NCI-H1417 (cell line): Measurements from ENCODE around the gene CASQ1.

Source experiments
- DNase-seq, 3 experiments: peaks; one replicate each; lab custom pipeline; 2025; lab: John Stamatoyannopoulos, UW

CASQ1 gene

GRCh38 chr1:160168609-160169369, 21.6 kb upstream of the CASQ1 start:
- peak in 1 of 3 experiments; percentile 65 for DNase-seq

GRCh38 chr1:160169553-160170399, 20.6 kb upstream of the CASQ1 start:
- peak; percentile 57 to 98 (median 84) for DNase-seq

DNA sequence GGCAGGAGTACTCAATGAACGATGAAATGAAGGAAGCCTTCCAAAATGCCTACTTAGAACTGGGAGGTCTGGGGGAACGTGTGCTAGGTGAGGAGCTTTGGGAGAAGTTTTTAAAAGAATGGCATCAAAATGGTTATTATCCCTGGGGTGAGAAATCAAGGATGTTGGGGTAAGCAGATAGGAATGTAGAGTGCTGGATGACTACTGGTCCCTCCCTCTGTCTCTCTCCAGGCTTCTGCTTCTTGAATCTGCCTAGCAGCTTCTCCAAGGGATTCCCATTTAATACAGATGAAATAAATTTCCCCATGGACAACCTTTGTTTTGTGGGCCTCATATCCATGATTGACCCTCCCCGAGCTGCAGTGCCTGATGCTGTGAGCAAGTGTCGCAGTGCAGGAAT, 19.0 kb upstream of the CASQ1 start:
- no peak for DNase-seq

GRCh38 chr1:160171980-160172379, 18.4 kb upstream of the CASQ1 start:
- no peak for DNase-seq

GRCh38 chr1:160177231-160177630, 13.1 kb upstream of the CASQ1 start:
- no peak for DNase-seq

DNA sequence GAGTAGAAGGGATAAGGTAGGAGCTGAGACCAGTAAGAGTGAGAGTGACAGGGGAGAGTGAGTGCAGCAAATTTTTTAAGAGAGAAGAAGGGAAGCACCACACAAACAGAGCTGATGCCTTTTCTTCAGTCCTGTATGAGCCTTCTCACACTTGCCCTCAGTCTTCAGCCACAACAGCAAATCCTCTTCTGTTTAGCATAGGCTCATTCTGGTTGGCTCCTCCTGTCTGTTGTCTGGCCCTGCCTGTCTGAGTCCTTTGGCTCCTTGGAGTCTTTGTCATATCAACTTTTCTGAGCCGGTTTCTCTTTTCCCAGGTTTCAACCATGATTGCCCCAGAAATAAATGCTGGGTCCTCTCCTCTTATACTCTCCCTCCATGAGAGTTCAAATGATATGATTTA, 12.7 kb upstream of the CASQ1 start:
- no peak for DNase-seq

DNA sequence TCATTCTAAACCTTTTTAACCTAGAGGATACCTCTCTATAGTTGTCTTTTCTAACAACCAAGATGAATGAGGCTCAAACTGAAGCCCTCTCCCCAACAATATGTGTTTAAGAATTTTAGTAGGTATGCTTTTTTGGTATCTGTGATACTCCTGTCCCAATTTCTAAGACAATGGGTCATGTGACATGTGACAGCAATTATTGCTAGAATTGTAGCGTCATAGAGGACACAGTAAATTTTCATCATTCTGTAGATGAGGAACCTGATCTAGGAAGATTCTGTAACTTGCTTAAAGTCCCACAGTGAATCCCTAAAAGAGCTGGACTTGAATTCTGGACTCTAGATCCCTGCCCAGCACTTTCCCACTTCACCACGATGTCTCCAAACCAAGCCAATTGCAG, 11.6 kb upstream of the CASQ1 start:
- DNase-seq = no peak

GRCh38 chr1:160179336-160179735, 11.0 kb upstream of the CASQ1 start:
- no peak for DNase-seq

DNA sequence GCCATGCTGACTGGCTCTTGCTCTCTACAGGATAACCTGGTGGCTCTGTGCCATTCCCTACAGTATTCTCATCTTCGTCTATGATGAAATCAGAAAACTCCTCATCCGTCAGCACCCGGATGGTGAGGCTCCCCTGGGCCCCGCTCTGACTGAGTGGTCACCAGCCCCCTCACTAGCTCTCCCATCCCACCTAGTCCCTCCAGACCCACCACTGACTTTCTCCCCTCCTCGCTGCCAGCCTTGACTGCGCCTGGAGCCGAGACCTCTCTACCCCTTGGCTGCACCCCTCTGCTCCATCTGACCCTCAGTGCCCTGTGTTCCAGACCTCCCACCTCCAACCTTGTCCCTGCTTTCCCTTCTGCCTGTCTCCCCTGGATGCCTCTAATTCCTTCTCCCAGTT, 4.1 kb upstream of the CASQ1 start:
- no peak for DNase-seq

DNA sequence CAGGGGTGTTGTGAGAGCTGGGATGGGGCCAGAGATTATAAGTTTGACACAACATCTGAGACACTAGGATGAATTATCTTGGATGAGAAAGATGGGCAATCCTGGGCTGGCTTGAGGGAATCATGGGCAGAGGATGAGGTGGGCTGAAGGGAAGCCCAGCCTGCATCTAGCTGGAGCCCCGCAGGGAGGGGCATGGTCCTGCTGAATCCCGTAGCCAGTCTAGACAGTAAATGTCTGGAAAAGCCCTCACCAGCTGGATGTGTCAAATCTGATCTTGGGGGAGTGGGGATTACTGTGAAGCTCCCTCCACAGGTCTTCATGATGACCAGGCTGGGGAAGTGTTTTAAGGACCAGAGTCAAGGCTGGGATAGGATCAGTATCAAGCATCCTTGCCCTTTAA, 3.6 kb upstream of the CASQ1 start:
- DNase-seq = no peak

DNA sequence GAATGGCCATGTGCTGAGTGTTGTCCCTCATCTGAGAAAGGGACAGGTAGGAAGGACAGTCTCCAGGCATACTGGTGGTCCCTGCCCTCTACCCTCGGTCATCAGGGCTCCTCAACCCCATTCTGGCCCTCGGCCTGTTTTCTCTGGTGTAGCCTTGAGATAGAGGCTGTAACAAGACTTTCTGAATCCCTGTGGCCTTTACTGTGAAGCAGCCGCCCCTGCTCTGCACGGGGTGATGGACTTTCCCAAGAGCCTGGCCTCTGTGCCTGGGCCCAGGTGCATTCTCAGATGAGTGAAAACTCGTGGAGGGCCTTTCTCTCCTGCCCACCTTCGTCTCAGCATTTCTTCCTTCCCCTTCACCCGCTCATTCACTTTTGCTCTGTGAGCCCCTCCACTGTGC, 3.0 kb upstream of the CASQ1 start:
- DNase-seq = no peak

DNA sequence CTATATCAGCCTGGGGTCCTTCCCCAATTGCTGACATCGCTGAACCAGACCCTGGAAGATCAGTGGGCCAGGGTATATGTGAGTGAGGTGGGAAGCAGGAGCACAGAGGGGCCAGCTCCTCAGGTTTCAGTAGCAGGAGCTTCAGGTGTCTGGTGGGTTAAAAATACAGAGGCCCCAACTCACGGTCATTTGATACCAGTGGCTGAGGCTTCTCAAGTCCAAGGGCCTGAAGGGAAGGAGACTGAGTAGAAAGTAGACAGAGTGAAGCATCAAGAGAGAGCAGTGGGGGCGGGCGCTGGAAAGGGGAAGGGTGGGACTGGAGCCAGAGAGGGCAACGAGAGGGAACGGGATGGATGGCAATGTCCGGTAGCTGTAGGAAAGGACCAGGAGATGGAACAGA, 2.0 kb upstream of the CASQ1 start:
- no peak for DNase-seq

- peak in 2 of 3 experiments; percentile 41 to 66 for DNase-seq
Observed at GRCh38 chr1:160191756-160192155, 1.4 kb downstream of the CASQ1 start.

DNA sequence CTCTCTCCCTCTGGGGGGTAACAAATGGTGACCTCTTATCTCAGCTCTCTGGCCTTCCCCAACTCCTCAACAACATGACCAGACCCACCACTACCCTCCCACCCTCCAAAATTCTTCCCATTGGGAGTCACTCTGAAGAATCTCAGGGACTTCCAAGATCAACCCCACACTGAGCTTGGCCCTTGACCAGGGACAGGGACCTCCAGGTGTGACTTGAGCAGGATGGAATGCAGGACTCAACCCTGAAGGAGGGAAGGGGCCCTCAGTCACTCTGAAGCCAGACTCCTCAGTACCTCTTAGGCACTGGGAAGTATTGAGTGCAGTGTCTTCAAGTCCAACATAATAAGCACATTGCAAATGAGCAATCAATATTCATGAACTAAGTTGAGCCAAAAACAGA, 1.9 kb downstream of the CASQ1 start:
- peak in 1 of 3 experiments; percentile 41 for DNase-seq

- DNase-seq = peak; percentile 78 to 92 (median 92)
Observed at GRCh38 chr1:160193091-160193819, 2.9 kb downstream of the CASQ1 start.

DNA sequence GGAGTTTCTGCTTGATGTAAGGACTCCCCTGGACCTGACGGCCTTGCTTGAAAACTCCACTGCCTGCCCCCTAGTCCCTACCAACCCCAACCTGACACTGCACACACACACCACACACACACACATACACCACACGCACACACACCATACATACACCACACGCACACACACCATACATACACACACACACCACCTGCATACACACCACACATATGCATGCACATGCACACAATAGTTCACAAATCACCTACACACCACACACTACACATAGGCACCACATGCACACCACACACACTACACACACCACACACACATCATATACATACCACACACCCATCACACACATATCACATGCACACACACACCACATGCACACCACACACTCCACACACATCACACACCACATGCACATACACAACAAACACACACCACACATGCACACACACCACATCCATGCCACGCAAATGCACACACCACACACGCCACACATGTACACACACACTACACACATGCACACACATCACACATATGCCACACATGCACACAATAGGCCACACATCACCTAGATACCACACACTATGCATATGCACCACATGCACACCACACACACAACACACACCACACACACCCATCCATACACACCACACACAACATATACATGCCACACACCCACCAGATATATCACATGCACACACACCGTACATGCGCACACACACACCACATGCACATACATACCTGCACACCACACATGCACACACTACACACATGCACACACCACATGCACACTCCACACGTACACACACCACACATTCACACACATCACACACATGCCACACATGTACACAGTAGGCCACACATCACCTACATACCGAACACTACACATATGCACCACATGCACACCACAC, 3.7 kb downstream of the CASQ1 start:
- no peak for DNase-seq

DNA sequence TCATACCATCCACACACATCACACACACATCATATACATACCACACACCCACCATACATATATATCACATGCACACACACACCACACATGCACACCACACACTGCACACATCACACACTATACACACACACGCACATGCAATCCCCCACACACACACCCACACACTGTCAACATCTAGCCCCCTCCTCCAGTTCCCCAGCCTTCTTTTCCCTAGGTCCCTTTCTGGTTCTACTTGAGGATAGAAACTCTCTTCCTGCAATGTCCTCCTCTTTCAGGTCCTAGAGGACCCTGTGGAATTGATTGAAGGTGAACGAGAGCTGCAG, 4.3 kb downstream of the CASQ1 start:
- DNase-seq = no peak

DNA sequence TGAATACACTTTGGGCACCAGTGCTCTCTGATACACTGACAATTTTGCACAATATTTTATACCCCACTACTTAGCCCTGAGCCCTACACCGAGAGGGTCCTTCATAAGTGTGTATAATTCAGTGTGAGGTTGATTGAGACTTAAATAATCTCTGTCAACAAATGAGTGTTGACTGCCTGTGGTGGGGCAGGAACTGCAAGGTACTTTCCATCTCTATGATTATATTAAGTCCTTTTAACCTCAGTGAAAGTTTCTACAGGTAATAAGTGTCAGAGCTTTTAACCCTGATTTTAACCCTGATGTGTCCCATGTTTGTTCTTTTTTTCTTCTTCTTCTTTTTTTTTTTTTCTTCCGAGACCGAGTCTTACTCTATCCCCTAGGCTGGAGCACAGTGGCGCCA, 5.8 kb downstream of the CASQ1 start:
- DNase-seq = no peak

- no peak for DNase-seq
Observed at GRCh38 chr1:160197231-160197630, 6.9 kb downstream of the CASQ1 start.

- no peak for DNase-seq
Observed at GRCh38 chr1:160200786-160201185, 10.4 kb downstream of the CASQ1 start.

DNA sequence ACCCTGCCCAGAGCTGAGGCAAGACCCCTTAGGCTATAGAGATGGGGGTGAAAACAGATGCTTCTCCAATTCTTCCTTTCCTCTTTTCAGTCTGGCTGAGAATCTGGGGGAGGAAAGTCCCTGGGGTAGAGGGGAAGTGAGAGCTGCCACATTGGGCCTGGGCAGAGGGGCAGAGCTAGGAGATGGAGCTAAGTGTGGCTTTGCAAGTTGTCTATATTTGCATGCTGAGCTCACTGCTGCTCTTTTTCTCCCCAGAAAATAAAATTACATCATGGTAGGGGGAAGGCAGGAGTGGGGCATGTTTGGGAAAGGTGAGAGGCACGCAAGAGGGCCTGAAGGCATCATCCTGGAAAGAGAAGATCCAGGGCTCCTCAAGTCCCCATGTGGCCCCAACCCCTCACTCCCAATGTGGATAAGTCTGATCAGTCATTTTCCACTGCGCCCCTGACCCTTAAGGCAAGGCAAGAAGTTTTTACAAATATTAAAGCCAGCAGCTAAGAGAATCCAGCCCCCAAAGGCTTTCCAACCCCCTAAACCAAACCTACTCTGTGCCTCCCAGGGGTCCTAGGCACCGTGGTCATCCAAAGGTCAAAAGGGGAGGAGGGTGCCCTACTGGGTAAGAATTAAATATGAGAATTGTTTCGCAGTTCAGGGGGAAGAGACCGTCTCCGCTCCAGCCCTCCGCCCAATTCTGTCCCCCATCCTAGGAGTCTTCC, 14.3 kb downstream of the CASQ1 start:
- DNase-seq = no peak
